Measurements from ENCODE around the gene BSX. TPM values are rescaled to one million over a fixed set of nuclear protein-coding genes. Genes with fewer than 3 reads are reported as not detected.

Gene BSX
- not detected for total RNA-seq

- Histone ChIP-seq H3K4me1 (replicated peaks) (no peaks in the 10 kb centered on the region), H3K27me3 (replicated peaks; ENCODE audit: insufficient read depth) (peaks cover 54% of the 10 kb centered on the region), H3K36me3 (no peaks in the 10 kb centered on the region), H3K4me3 (no peak within 1 kb of the TSS), H3K9me3 (no peaks in the 10 kb centered on the region), H3K27ac (no peak within 1 kb of the TSS)
- TF ChIP-seq POLR2AphosphoS5 (IDR thresholded peaks at IDR 0.05) = no peak
- no peak for TF ChIP-seq POLR2A (IDR thresholded peaks at IDR 0.05)
- TF ChIP-seq CTCF (IDR thresholded peaks at IDR 0.05) = no peak
- WGBS = 7% methylated on average over 35 of the region's 35 CpGs
- intact Hi-C loops (cut with DNase I) = no loop called here
- no peak for DNase-seq (ENCODE audit: low spot score)
Measured at GRCh38 chr11:122981388-122982264, at the start of gene BSX. TSS of gene BSX (minus strand) at chr11:122981834. CDS start at chr11:122981671, 163 bp downstream.

GRCh38 chr11:123030517-123030916, 48.9 kb upstream of the BSX start:
- Histone ChIP-seq H3K9me3 (no peaks in the 10 kb centered on the region), H3K4me3 (no peak overlapping the region), H3K27ac (no peak overlapping the region), H3K36me3 (no peaks in the 10 kb centered on the region), H3K27me3 (replicated peaks; ENCODE audit: insufficient read depth) (no peaks in the 10 kb centered on the region), H3K4me1 (replicated peaks) (no peaks in the 10 kb centered on the region)
- WGBS = 70% methylated on average over 4 of the region's 4 CpGs
- DNase-seq (ENCODE audit: low spot score) = no peak
- no peak for TF ChIP-seq CTCF (IDR thresholded peaks at IDR 0.05)
- TF ChIP-seq POLR2AphosphoS5 (IDR thresholded peaks at IDR 0.05) = no peak
- TF ChIP-seq POLR2A (IDR thresholded peaks at IDR 0.05) = no peak
- intact Hi-C loops (cut with DNase I) = no loop called here

GRCh38 chr11:123020968-123021367, 39.3 kb upstream of the BSX start:
- Histone ChIP-seq H3K27ac (no peak overlapping the region), H3K4me3 (no peak overlapping the region), H3K27me3 (replicated peaks; ENCODE audit: insufficient read depth) (no peaks in the 10 kb centered on the region), H3K36me3 (no peaks in the 10 kb centered on the region), H3K4me1 (replicated peaks) (no peaks in the 10 kb centered on the region), H3K9me3 (no peaks in the 10 kb centered on the region)
- intact Hi-C loops (cut with DNase I) = loop anchor here (5.0 kb wide), 2 partner anchors 109 to 159 kb away; no protein-coding TSS in a partner anchor
- DNase-seq (ENCODE audit: low spot score) = no peak
- TF ChIP-seq POLR2AphosphoS5 (IDR thresholded peaks at IDR 0.05) (no peak), CTCF (IDR thresholded peaks at IDR 0.05) (no peak), POLR2A (IDR thresholded peaks at IDR 0.05) (no peak)
- 60% methylated on average over 2 of the region's 2 CpGs for WGBS

- H3K27ac ChIP-seq = no peak overlapping the region
- TF ChIP-seq POLR2AphosphoS5 (IDR thresholded peaks at IDR 0.05) (no peak), POLR2A (IDR thresholded peaks at IDR 0.05) (no peak), CTCF (IDR thresholded peaks at IDR 0.05) (no peak)
- H3K36me3 ChIP-seq = no peaks in the 10 kb centered on the region
- 82% methylated on average over 9 of the region's 9 CpGs for WGBS
- intact Hi-C loops (cut with DNase I) = no loop called here
- DNase-seq (ENCODE audit: low spot score) = no peak
- H3K4me3 ChIP-seq = no peak overlapping the region
- H3K4me1 ChIP-seq (replicated peaks) = no peaks in the 10 kb centered on the region
- no peaks in the 10 kb centered on the region for H3K9me3 ChIP-seq
- no peaks in the 10 kb centered on the region for H3K27me3 ChIP-seq (replicated peaks; ENCODE audit: insufficient read depth)
Measured at GRCh38 chr11:123018702-123019101, 37.1 kb upstream of the BSX start.

GRCh38 chr11:123011510-123011909, 29.9 kb upstream of the BSX start:
- WGBS = 70% methylated on average over 4 of the region's 4 CpGs
- no peak for DNase-seq (ENCODE audit: low spot score)

More at GRCh38 chr11:123011510-123011909, 29.9 kb upstream of the BSX start:
- no peak for TF ChIP-seq POLR2A (IDR thresholded peaks at IDR 0.05)
- TF ChIP-seq POLR2AphosphoS5 (IDR thresholded peaks at IDR 0.05) = no peak
- TF ChIP-seq CTCF (IDR thresholded peaks at IDR 0.05) = no peak
- Histone ChIP-seq H3K27ac (no peak overlapping the region), H3K9me3 (no peaks in the 10 kb centered on the region), H3K4me3 (no peak overlapping the region), H3K27me3 (replicated peaks; ENCODE audit: insufficient read depth) (no peaks in the 10 kb centered on the region), H3K4me1 (replicated peaks) (no peaks in the 10 kb centered on the region), H3K36me3 (no peaks in the 10 kb centered on the region)
- intact Hi-C loops (cut with DNase I) = no loop called here

Data from prostate gland (tissue), 2 donors.